Nucleus accumbens (tissue), 56 donors: ENCODE data around the gene FAM47E.
"Not testable (repeated sequence)": the region's sequence is repeated elsewhere in the genome, so short reads cannot be mapped to it uniquely, and the experiment has no call there.

ENCODE experiments used
- DNase-seq, 56 donors: peaks; one replicate each; lab custom pipeline; 2025; lab: John Stamatoyannopoulos, UW

FAM47E gene

GRCh38 chr4:76219299-76220055 is 32.0 kb upstream of the FAM47E start:
- DNase-seq: no peak

GRCh38 chr4:76224171-76224570 is 27.4 kb upstream of the FAM47E start:
- DNase-seq: no peak

GRCh38 chr4:76226418-76226817 is 25.1 kb upstream of the FAM47E start:
- no peak for DNase-seq

- no peak for DNase-seq
Measured at GRCh38 chr4:76232681-76233080, 18.8 kb upstream of the FAM47E start.

- DNase-seq: no peak
Measured at GRCh38 chr4:76233083-76233482, 18.4 kb upstream of the FAM47E start.

GRCh38 chr4:76233529-76233928 is 18.0 kb upstream of the FAM47E start:
- DNase-seq: no peak

- DNase-seq: peak in 3 of 56 donors; percentile 2 to 11 (median 3)
Measured at GRCh38 chr4:76233967-76234678, 17.4 kb upstream of the FAM47E start.

- DNase-seq: no peak
Measured at GRCh38 chr4:76234679-76235044, 16.9 kb upstream of the FAM47E start.

GRCh38 chr4:76235407-76235806 is 16.1 kb upstream of the FAM47E start:
- DNase-seq: no peak

GRCh38 chr4:76235915-76236314 is 15.6 kb upstream of the FAM47E start:
- DNase-seq: no peak

- DNase-seq: no peak
Measured at GRCh38 chr4:76238236-76238635, 13.3 kb upstream of the FAM47E start.

GRCh38 chr4:76238701-76239100 is 12.8 kb upstream of the FAM47E start:
- DNase-seq: no peak

GRCh38 chr4:76240236-76240635 is 11.3 kb upstream of the FAM47E start:
- no peak for DNase-seq

GRCh38 chr4:76243877-76244276 is 7.6 kb upstream of the FAM47E start:
- DNase-seq: not testable (repeated sequence)

GRCh38 chr4:76246025-76246424 is 5.5 kb upstream of the FAM47E start:
- peak in 2 of 56 donors; percentile 1 to 3 for DNase-seq

GRCh38 chr4:76246852-76247251 is 4.7 kb upstream of the FAM47E start:
- DNase-seq: no peak

- DNase-seq: peak in 6 of 56 donors; percentile 6 to 39 (median 18)
Measured at GRCh38 chr4:76250962-76251361, 559 bp upstream of the FAM47E start.

GRCh38 chr4:76252271-76252653 is 741 bp downstream of the FAM47E start:
- no peak for DNase-seq

- DNase-seq: no peak
Measured at GRCh38 chr4:76253511-76253910, 2.0 kb downstream of the FAM47E start.

GRCh38 chr4:76256032-76256431 is 4.5 kb downstream of the FAM47E start:
- no peak for DNase-seq

- no peak for DNase-seq
Measured at GRCh38 chr4:76256968-76257367, 5.4 kb downstream of the FAM47E start.

GRCh38 chr4:76257824-76258223 is 6.3 kb downstream of the FAM47E start:
- peak in 4 of 56 donors; percentile 1 to 17 (median 2) for DNase-seq
